Activated T-helper 1 cell treated with Interleukin-2 at 50 U/mL for 16 hours (primary cell): ENCODE measurements around the gene ATP4A.

Experiments used
- DNase-seq: peaks from one replicate; pipeline ENCODE4 v3.0.0-alpha.2; 2020; ENCODE audit warnings: low read depth

Gene ATP4A

DNA sequence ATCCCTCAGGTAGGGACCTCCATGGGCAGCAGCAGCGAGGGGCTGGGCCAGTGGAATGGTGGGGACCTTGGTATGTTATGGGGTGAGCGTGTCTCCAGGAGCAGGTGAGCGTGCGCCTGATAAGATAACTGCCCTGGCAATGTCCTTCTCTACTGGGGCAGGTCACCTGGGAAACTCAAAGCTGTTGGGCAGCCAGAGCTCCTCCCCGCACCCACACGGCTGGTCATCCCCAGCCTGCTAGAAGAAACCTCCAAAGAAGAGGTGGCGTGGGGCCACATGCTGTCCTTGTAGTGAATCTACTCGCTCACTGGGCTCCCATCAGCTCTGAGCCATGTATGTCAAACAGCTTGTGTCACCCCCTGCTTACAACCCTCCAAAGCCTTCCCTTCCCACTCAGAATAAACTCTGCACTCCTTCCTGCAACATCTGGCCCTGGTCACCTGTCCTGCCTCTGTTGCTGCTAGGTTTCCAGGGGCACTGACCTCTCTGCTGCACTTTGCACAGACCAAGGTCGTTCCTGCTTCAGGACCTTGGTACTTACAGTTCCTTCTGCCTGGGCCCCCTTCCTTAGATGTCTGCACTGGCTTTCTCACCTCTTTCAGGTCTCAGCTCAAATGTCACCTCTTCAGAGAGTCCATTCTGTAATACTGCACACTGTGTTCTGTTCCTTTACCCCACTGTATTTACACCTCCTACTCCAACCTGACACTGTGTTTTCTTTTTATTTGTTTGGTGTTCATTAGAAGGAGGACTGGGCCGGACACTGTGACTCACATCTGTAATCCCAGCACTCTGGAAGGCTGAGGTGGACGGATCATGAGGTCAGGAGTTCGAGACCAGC is 1.8 kb upstream of the ATP4A start:
- DNase-seq = no peak

- no peak for DNase-seq
These were observed 682 bp downstream of the ATP4A start for GRCh38 chr19:35562776-35563175.

- DNase-seq = no peak
These were observed 1.1 kb downstream of the ATP4A start for GRCh38 chr19:35562336-35562735.

GRCh38 chr19:35561436-35561835 is 2.0 kb downstream of the ATP4A start:
- no peak for DNase-seq

- no peak for DNase-seq
These were observed 2.8 kb downstream of the ATP4A start for GRCh38 chr19:35560677-35561076.

- DNase-seq = no peak
These were observed 3.2 kb downstream of the ATP4A start for GRCh38 chr19:35560271-35560670.

- DNase-seq = no peak
These were observed 3.7 kb downstream of the ATP4A start for GRCh38 chr19:35559781-35560180.

GRCh38 chr19:35559281-35559659 is 4.2 kb downstream of the ATP4A start:
- no peak for DNase-seq

DNA sequence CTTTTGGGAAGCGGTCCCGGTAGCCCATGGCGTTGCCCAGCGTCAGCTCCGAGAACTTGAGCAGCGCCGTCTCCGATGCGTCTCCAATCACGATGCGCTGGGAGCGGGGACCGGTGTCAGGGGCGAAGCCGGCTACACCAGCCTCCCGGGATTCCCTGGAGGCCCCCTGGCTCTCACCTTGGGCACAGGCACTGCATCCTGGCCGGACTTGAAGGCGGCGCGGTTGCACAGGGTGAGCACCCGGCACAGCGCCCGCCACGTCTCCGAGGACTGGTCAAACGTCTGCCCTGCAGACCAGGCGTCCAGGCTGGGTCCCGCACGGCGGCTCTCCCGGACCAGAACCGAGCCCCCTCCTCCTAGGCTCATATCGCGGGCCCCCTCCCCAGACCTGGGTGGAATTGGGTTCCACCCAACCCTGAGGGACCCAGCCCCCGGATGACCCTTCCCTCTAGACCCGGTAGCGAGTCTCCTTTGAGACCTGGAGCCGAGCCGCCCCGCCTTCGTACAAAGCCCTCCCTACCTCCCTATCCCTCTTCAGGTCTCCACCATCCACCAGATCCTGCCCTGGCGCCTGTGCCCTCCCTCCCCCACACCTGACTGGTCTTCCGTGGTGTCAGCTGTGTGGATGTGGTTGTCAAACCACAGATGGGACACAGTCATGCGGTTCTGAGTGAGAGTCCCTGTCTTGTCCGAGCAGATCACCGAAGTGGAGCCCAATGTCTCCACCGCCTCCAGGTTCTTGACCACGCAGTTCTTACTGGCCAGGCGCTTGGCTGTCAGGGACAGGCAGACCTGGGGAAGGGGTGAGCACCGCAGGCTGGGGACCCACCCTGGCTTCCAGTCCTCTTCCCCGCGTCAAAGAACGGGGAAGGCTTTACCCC is 4.8 kb downstream of the ATP4A start:
- DNase-seq = no peak

- peak; percentile 23 for DNase-seq
These were observed 5.7 kb downstream of the ATP4A start for GRCh38 chr19:35557539-35558399.

DNA sequence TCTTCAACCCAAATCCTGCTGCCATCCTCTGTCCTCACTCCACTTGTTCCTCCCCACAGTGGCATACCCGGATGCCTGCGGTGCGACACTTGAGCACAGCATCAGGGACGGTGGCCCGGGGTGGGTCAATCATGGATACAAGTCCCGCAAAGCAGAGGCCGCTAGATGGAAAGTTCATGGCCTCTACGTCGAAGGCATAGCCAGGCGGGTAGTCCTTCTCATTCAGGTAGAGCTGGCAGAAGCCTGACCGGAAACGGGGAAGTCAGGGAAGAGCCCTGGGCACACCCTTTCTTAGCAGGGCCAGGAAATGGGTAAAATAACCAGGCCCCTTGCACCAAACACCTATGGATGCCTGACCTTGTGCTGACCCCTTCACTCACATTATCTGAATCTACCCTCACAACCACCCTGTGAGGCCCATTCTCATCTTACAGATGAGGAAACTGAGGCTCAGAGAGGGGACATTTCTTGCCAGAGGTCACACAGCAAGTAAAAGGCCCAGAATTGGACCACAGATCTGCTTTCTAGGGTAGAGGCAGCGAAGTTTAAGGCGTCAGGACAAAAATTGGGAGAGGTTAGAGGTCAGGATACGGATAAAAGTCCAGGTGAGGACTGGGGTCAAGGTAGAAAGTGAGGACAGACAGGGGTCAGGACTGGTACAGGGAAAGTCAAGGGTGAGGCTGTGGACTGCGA is 6.5 kb downstream of the ATP4A start:
- no peak for DNase-seq

DNA sequence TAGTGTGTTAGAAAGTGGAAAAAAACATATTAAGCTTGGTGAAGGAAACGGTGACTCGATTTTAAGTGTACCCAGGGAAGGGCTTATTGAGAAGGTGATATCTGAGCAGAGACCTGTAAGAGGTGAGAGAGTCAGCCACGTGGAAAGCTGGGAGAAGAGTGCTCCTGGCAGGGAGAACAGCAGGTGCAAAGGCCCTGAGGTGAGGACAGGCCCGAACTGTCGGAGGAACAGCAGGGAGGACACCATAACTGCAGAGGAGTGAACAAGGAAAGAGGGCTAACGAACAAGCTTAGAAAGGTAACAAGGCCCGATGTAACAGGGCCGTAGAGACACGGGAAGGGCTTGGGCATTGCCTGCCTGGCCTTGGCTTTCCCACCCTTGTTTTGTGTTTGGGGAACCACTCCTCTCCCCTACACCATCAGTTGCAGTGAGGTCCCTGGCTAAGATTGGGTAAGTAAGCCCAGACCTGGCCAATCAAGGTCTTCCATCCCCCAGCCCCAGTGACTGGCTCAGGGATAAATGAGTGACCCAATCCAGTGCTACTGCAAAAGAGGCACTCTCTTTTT is 7.3 kb downstream of the ATP4A start:
- no peak for DNase-seq

DNA sequence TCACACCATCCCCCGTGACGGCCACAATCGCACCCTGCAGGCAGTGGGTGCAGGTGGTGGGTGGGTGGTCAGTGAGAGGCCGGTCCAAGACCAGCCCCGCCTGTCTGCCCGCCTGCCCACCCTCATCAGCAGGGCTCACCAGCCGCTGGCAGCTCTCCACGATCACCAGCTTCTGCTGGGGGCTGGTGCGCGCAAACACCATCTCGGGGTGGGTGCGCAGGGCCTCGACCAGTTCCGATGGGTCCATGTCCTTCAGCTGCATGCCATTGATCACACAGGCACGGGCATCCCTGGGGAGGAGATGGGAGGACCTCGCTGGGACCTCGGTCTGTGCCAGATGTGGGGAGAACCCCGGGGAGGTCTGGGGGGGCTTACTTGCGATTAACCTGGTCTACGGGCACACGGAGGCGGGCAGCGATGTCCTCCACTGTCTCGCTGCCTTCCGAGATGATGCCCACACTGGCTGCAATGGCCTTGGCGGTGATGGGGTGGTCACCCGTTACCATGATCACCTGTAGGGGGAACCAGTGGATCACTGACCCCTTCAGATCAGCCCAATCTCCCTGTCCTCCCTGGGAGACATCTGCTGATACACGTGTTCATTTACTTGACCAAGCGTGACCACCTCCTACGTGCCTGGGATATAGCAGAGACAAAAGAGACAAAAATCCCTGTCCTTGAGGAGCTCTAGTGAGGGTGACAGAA is 8.0 kb downstream of the ATP4A start:
- no peak for DNase-seq

DNA sequence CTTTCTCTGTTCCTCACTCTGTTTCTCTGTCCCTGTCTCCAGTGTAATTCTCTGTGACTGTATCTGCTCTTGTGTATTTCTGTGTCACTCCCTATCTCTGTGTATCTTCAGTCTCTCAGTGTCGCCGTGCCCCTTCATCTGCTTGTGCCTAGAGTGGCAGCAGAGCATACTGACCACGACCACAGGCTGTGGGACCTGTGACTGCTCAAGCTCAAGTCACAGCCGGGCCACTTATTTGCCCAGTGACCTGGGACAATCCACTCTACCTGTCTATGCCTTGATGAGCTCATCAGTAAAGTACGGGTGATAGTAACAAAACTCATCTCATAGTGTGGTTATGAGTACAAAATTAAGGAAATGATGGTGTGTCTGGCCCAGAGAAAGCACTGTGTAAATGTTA is 9.4 kb downstream of the ATP4A start:
- no peak for DNase-seq

- no peak for DNase-seq
These were observed 10.0 kb downstream of the ATP4A start for GRCh38 chr19:35553385-35554000.

- no peak for DNase-seq
These were observed 10.7 kb downstream of the ATP4A start for GRCh38 chr19:35552534-35553384.

GRCh38 chr19:35551091-35551810 is 12.2 kb downstream of the ATP4A start:
- no peak for DNase-seq

DNA sequence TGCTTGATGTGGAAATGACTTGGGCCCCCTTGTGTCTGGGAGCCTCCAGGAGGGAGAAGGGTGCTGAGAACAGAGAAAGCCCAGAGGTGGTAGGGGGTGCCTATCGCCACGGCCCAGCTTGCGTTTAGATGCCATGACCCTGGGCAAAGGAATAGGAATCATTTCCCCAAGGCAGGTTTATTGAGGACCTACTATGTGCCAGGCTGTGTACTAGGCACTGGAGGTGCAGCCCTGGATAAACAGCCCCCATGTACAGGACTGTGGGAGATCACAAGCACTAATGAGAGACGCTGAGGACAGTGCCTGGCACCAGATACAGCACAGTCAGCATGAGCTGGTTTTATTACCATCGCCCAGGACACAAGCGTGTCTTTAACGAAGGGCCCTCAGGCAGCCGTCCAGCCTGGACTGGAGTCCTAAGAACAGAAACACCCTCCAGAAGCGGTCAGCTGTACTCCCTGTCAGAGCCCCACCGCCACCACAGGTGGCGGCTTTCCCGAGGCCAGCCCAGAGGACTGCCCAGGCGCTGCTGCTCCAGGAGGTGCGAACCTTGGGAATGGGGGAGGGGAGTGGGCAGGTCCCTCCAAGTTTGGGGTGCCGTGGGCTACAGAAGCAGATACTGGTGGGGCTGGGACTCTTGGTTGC is 13.5 kb downstream of the ATP4A start:
- no peak for DNase-seq
